ENCODE results near the gene PSME2.

DNA sequence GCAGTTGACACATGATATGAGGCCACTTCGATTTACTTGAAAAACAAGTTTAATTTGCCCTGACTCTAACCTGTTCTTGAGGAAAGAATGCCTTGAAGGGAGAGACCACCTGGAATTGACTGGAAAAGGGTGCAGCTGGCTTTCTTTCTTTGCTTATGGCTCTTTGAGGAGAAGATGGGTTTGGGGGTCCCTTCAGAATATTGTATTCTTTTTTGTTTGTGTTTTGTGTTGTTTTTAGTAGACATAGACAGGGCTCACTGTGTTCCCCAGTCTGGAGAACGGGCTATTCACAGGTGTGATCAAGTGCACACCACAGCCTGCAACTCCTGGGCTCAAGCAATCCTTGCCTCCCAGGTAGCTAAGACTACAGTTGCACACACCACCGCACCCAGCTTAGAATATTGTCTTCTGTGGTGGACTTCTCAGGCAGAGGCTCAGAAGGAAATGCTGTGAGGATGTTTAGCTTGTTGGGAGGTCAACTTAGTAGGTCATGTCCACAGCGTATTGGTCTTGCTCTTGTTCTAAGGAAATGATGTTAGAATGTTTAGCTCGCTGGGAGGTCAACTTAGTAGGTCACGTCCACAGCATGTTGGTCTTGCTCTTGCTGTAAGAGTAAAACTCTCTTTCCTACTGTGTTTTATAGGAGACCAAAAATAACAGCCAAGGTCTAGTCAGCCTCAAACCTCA lies 30.1 kb downstream of the PSME2 start:
- no peak for TF ChIP-seq CTCF (IDR thresholded peaks at IDR 0.05)
- TF ChIP-seq POLR2AphosphoS5 (IDR thresholded peaks at IDR 0.05; ENCODE audit: low read depth, low read length), result no peak
- no peak for TF ChIP-seq REST (IDR thresholded peaks at IDR 0.05; ENCODE audit: insufficient read depth in 1 of 2, low read depth in 2 of 2, low read length in 1 of 2)
- TF ChIP-seq TCF7L2 (IDR thresholded peaks at IDR 0.05; ENCODE audit: low read depth, low read length), result no peak
- TF ChIP-seq SIN3A (IDR thresholded peaks at IDR 0.05; ENCODE audit: borderline replicate concordance, insufficient read depth, low read depth, low read length), result no peak
